ENCODE measurements around the gene TAB2. TPM values are rescaled to one million over a fixed set of nuclear protein-coding genes. Genes with fewer than 3 reads are reported as not detected.

TAB2 gene
- total RNA-seq, 1 experiment from 2014 or later = 56.2 TPM

DNA sequence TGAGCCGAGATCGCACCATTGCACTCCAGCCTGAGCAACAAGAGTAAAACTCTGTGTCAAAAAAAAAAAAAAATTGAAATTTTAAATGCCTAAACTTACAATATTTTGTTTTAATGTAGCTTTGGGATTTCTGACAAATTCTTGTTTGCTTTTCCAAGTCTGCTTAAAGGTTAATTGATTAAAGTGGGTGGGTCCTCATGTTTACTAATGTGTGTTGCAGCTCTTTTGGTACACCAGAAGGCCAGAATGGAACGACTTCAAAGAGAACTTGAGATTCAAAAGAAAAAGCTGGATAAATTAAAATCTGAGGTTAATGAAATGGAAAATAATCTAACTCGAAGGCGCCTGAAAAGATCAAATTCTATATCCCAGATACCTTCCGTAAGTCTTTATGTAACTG, 79.9 kb downstream of the TAB2 start:
- Histone ChIP-seq H3K18ac (ENCODE audit: insufficient read length, low read depth, low read length) (no peak overlapping the region), H3K4ac (ENCODE audit: low read depth, low read length) (no peak overlapping the region), H3K27me3 (ENCODE audit: insufficient read depth, low read length) (no peaks in the 10 kb centered on the region), H4K5ac (ENCODE audit: insufficient read length, low read depth, low read length) (no peak overlapping the region), H3K9ac (ENCODE audit: extremely low read depth, insufficient read length, low read length) (no peak overlapping the region), H3K9me3 (ENCODE audit: control insufficient read depth, low read depth, low read length) (no peaks in the 10 kb centered on the region), H4K91ac (ENCODE audit: insufficient read length, low read depth, low read length) (no peak overlapping the region), H3K4me2 (ENCODE audit: insufficient read depth, insufficient read length, low read length) (no peak overlapping the region), H3K79me2 (ENCODE audit: insufficient read depth, low read length) (no peaks in the 10 kb centered on the region), H3K23ac (ENCODE audit: insufficient read length, low read depth, low read length) (no peak overlapping the region), H2AK5ac (ENCODE audit: insufficient read length, low read length) (no peak overlapping the region), H4K8ac (replicated peaks; ENCODE audit: insufficient read length, low read depth, low read length) (no peak overlapping the region), H3K79me1 (ENCODE audit: insufficient read depth, low read depth, low read length, poor library complexity, severe bottlenecking) (no peaks in the 10 kb centered on the region), H3T11ph (ENCODE audit: low read length) (no peak overlapping the region), H2BK12ac (ENCODE audit: insufficient read length, low read depth, low read length) (no peak overlapping the region), H4K20me1 (ENCODE audit: control insufficient read depth, insufficient read depth, insufficient read length) (no peaks in the 10 kb centered on the region), H2BK5ac (ENCODE audit: insufficient read length, low read length) (no peak overlapping the region), H2BK120ac (ENCODE audit: low read depth, low read length, poor library complexity, severe bottlenecking) (no peak overlapping the region), H3K27ac (ENCODE audit: insufficient read length, low read depth, low read length) (no peak overlapping the region), H2BK20ac (ENCODE audit: low read depth, low read length, poor library complexity, severe bottlenecking) (no peak overlapping the region), H3K14ac (ENCODE audit: insufficient read depth, low read length) (no peak overlapping the region), H3K56ac (ENCODE audit: insufficient read length, low read depth, low read length) (no peak overlapping the region), H2AFZ (ENCODE audit: low read length) (no peak overlapping the region), H2BK15ac (ENCODE audit: low read depth, low read length) (no peak overlapping the region), H3K23me2 (ENCODE audit: insufficient read length, low read depth, low read length, poor library complexity, severe bottlenecking) (no peaks in the 10 kb centered on the region), H3K4me1 (ENCODE audit: insufficient read depth, low read length) (no peaks in the 10 kb centered on the region)
- Mint-ChIP-seq H3K4me3 (no peak overlapping the region), H3K27me3 (ENCODE audit: low read depth) (no peaks in the 10 kb centered on the region), H3K4me1 (peaks cover 0 to 3% of the 10 kb centered on the region in 2 experiments; a peak in 2 of 4 replicates), H3K9me3 (no peaks in the 10 kb centered on the region), H3K36me3 (ENCODE audit: insufficient read depth in 1 of 3, low read depth in 3 of 3) (peaks cover 19 to 48% (median 37%) of the 10 kb centered on the region in 3 experiments; a peak in 6 of 7 replicates), H3K27ac (no peak overlapping the region)
- TF ChIP-seq, protein P1, sequence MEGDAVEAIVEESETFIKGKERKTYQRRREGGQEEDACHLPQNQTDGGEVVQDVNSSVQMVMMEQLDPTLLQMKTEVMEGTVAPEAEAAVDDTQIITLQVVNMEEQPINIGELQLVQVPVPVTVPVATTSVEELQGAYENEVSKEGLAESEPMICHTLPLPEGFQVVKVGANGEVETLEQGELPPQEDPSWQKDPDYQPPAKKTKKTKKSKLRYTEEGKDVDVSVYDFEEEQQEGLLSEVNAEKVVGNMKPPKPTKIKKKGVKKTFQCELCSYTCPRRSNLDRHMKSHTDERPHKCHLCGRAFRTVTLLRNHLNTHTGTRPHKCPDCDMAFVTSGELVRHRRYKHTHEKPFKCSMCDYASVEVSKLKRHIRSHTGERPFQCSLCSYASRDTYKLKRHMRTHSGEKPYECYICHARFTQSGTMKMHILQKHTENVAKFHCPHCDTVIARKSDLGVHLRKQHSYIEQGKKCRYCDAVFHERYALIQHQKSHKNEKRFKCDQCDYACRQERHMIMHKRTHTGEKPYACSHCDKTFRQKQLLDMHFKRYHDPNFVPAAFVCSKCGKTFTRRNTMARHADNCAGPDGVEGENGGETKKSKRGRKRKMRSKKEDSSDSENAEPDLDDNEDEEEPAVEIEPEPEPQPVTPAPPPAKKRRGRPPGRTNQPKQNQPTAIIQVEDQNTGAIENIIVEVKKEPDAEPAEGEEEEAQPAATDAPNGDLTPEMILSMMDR (conservative IDR thresholded peaks at IDR 0.05) = no peak
- no CpG with 5 or more reads among the region's 6 CpGs for WGBS (ENCODE audit: extremely low coverage, insufficient read length, low lambda C conversion rate)
- DNase-seq = no peak
